HepG2 (cell line): ENCODE results near the gene CD72. TPM values are rescaled to one million over a fixed set of nuclear protein-coding genes. Genes with fewer than 3 reads are reported as not detected.

Experiments used
- ATAC-seq: fragments of 200-7000 bp; cut with Tn5 transposase; 3 replicates; pipeline ENCODE4 v1.9.1; 2020; ENCODE audit warnings: mild to moderate bottlenecking, moderate library complexity
- BruUV-seq: library from RNA; stranded (reverse); fragments of 400-500 nt; replicated peaks from 2 replicates; lab custom pipeline; 2021; lab: Mats Ljungman, UMichigan
- CTCF ChIA-PET: fragments of 300-600 bp; formaldehyde crosslinking; extraction: SDS; loops from one replicate; lab custom pipeline; 2021; ENCODE audit warnings: low total read pairs, inconsistent platforms, low intra/inter-chr PET ratio; lab: Yijun Ruan, JAX
- POLR2A ChIA-PET: fragments of 350-600 bp; sonication (Branson Sonifier 250); formaldehyde crosslinking; loops from one replicate; lab custom pipeline; 2020; ENCODE audit warnings: antibody characterized with exemption, inconsistent platforms; lab: Yijun Ruan, JAX
- DNase-seq: peaks from one replicate; pipeline ENCODE4 v3.0.0-alpha.2; 2015; ENCODE audit warnings: low spot score
- FAIRE-seq: peaks from 3 replicates; lab custom pipeline; 2011; peaks lifted over from hg19 to GRCh38; lab: Jason Lieb, UNC
- H2AFZ ChIP-seq: one replicate; pipeline ENCODE4 v1.6.1; 2011; ENCODE audit warnings: low read length, inconsistent platforms
- H3K27ac ChIP-seq: fragments of 300-600 bp; 3 replicates; pipeline ENCODE4 v1.8.0; 2011; ENCODE audit warnings: mixed run types, mild to moderate bottlenecking, mixed read lengths, low read length, inconsistent platforms; ENCODE audit not compliant: insufficient read depth; ENCODE audit errors: extremely low read length
- H3K27me3 ChIP-seq, 2 experiments: fragments of 200-600 bp in 1 of 2; 2 replicates in 1 of 2; 3 replicates in 1 of 2; pipeline versions ENCODE4 v1.6.0 to v1.8.0; 2011; ENCODE audit warnings: low read length in 2 of 2, mild to moderate bottlenecking in 2 of 2, moderate library complexity in 2 of 2, inconsistent platforms in 1 of 2; ENCODE audit not compliant: insufficient read depth in 2 of 2, control insufficient read depth in 1 of 2
- H3K36me3 ChIP-seq, 2 experiments: fragments of 200-600 bp in 1 of 2; replicated peaks in 1 of 2; 2 replicates in 1 of 2; 3 replicates in 1 of 2; pipeline versions ENCODE4 v1.5.1 to v1.8.0; 2011; ENCODE audit warnings: low read length in 2 of 2, inconsistent platforms in 1 of 2; ENCODE audit not compliant: insufficient read depth in 2 of 2, control insufficient read depth in 1 of 2
- H3K4me1 ChIP-seq: 2 replicates; pipeline ENCODE4 v1.5.1; 2012; ENCODE audit warnings: low read length, inconsistent platforms; ENCODE audit not compliant: insufficient read depth
- H3K4me2 ChIP-seq: 2 replicates; pipeline ENCODE4 v1.6.0; 2011; ENCODE audit warnings: low read depth, low read length, inconsistent platforms
- H3K4me3 ChIP-seq, 3 experiments: fragments of 200-600 bp in 1 of 3; sonication (generic), shearing (Covaris generic) in 1 of 3; replicated peaks in 1 of 3; 2 replicates each; pipeline ENCODE4 v1.5.1; 2011 to 2016; ENCODE audit warnings: low read length in 3 of 3, inconsistent platforms in 2 of 3, low read depth in 2 of 3, mild to moderate bottlenecking in 2 of 3, control low read depth in 1 of 3, mixed read lengths in 1 of 3; ENCODE audit not compliant: insufficient read depth in 1 of 3
- H3K79me2 ChIP-seq: one replicate; pipeline ENCODE4 v1.6.1; 2011; ENCODE audit warnings: low read length, inconsistent platforms; ENCODE audit not compliant: insufficient read depth
- H3K9ac ChIP-seq: 2 replicates; pipeline ENCODE4 v1.6.0; 2011; ENCODE audit warnings: mild to moderate bottlenecking, low read depth, low read length, inconsistent platforms; ENCODE audit not compliant: insufficient read depth
- H3K9me3 ChIP-seq: 2 replicates; pipeline ENCODE4 v1.5.1; 2012; ENCODE audit warnings: mild to moderate bottlenecking, low read length
- H4K20me1 ChIP-seq: 2 replicates; pipeline ENCODE4 v1.6.0; 2011; ENCODE audit warnings: inconsistent platforms, mild to moderate bottlenecking, low read length, moderate library complexity; ENCODE audit not compliant: insufficient read depth
- BRCA1 ChIP-seq: sonication (generic); formaldehyde crosslinking; IDR thresholded peaks from 2 replicates; pipeline ENCODE4 v1.4.0; 2020; ENCODE audit warnings: missing genetic modification reagents
- FOXK1 ChIP-seq: sonication (generic); formaldehyde crosslinking; IDR thresholded peaks from 2 replicates; pipeline ENCODE4 v1.4.0; 2020; ENCODE audit warnings: low read depth, missing genetic modification reagents, borderline replicate concordance
- GLI4 ChIP-seq: sonication (generic); formaldehyde crosslinking; IDR thresholded peaks from 2 replicates; pipeline ENCODE4 v1.5.1; 2020; ENCODE audit warnings: missing genetic modification reagents, mild to moderate bottlenecking, moderate library complexity, borderline replicate concordance
- GMEB2 ChIP-seq: IDR thresholded peaks from 2 replicates; pipeline ENCODE4 v1.6.1; 2016; ENCODE audit warnings: missing biosample characterization, missing genetic modification reagents, low read depth
- HINFP ChIP-seq: sonication (generic); formaldehyde crosslinking; IDR thresholded peaks from 2 replicates; pipeline ENCODE4 v1.4.0; 2020; ENCODE audit warnings: low read depth, mild to moderate bottlenecking, missing genetic modification reagents
- KDM2A ChIP-seq: sonication (generic); formaldehyde crosslinking; IDR thresholded peaks from 2 replicates; pipeline ENCODE4 v1.4.0; 2020; ENCODE audit warnings: low read depth, missing genetic modification reagents, borderline replicate concordance
- KDM4B ChIP-seq: sonication (generic); formaldehyde crosslinking; IDR thresholded peaks from 2 replicates; pipeline ENCODE4 v1.4.0; 2020; ENCODE audit warnings: missing genetic modification reagents
- LCORL ChIP-seq, 2 experiments: fragments of 450-650 bp in 1 of 2; sonication (generic) in 1 of 2; formaldehyde crosslinking in 1 of 2; IDR thresholded peaks; 2 replicates each; pipeline versions ENCODE4 v1.5.0 to v1.6.1; 2017 to 2020; ENCODE audit warnings: antibody characterized with exemption in 1 of 2, missing genetic modification reagents in 1 of 2
- NFKB2 ChIP-seq: sonication (generic); formaldehyde crosslinking; IDR thresholded peaks from 2 replicates; pipeline ENCODE4 v1.4.0; 2020; ENCODE audit warnings: missing genetic modification reagents, borderline replicate concordance
- ZFP37 ChIP-seq: sonication (generic); formaldehyde crosslinking; IDR thresholded peaks from 2 replicates; pipeline ENCODE4 v1.4.0; 2020; ENCODE audit warnings: missing genetic modification reagents, borderline replicate concordance
- ZHX2 ChIP-seq, 2 experiments: sonication (generic) in 1 of 2; formaldehyde crosslinking in 1 of 2; IDR thresholded peaks; 2 replicates each; pipeline versions ENCODE4 v1.6.1 to v1.9.0; 2014 to 2022; ENCODE audit warnings: antibody characterized with exemption in 1 of 2, borderline replicate concordance in 1 of 2, inconsistent platforms in 1 of 2, low read depth in 1 of 2, missing genetic modification reagents in 1 of 2
- ZNF383 ChIP-seq: sonication (generic); formaldehyde crosslinking; IDR thresholded peaks from 2 replicates; pipeline ENCODE4 v1.4.0; 2020; ENCODE audit warnings: missing genetic modification reagents, mild to moderate bottlenecking, borderline replicate concordance
- WGBS: methylation state at CpG from one replicate; pipeline ENCODE4 v1.1.6; 2017; ENCODE audit warnings: low lambda C conversion rate; 5-methylcytosine and 5-hydroxymethylcytosine counted together
- in situ Hi-C: cut with HindIII; loops from 2 replicates; pipeline ENCODE4 v1.10.0; 2017; ENCODE audit warnings: low pct_unique_long_range_greater_than_20kb; ENCODE audit not compliant: extremely low pct_ligation_motif_present
- intact Hi-C: fragments of 100-400 bp; cut with micrococcal nuclease; formaldehyde crosslinking; loops from one replicate; pipeline ENCODE4 v1.10.0; 2022; ENCODE audit not compliant: unreplicated experiment
- polyA plus RNA-seq, 8 experiments: library from polyadenylated mRNA; depleted of rRNA in 3 of 8; stranded (reverse) in 7 of 8; unstranded in 1 of 8; fragments of >200 nt; fragmentation: Illumina TruSeq in 4 of 8; extraction: Trizol in 4 of 8; gene quantifications; 2 replicates each; pipeline versions ENCODE4 v1.2.1 to v1.2.3, GENCODE V29; 2011 to 2016; ENCODE audit warnings: low read depth in 4 of 8, missing spikeins in 1 of 8, mixed read lengths in 1 of 8; ENCODE audit not compliant: insufficient read depth in 1 of 8
- total RNA-seq, 5 experiments: library from RNA; depleted of rRNA; stranded (reverse); fragments of >200 nt; fragmentation: Illumina TruSeq; extraction: Trizol; gene quantifications; 2 replicates each; pipeline ENCODE4 v1.2.3, GENCODE V29; 2016; ENCODE audit warnings: low read depth in 1 of 5
- TF ChIP-seq, protein P1 (sequence below): sonication (generic); formaldehyde crosslinking; IDR thresholded peaks from 2 replicates; pipeline ENCODE4 v1.4.0; 2020; ENCODE audit warnings: mild to moderate bottlenecking, low read depth, missing genetic modification reagents

The CD72 gene
- total and polyA plus RNA-seq, 2 of the 13 experiments (the other 11 are each of a cell fraction or from before 2014, with no cell fraction given) = 0.18 to 1.1 TPM

DNA sequence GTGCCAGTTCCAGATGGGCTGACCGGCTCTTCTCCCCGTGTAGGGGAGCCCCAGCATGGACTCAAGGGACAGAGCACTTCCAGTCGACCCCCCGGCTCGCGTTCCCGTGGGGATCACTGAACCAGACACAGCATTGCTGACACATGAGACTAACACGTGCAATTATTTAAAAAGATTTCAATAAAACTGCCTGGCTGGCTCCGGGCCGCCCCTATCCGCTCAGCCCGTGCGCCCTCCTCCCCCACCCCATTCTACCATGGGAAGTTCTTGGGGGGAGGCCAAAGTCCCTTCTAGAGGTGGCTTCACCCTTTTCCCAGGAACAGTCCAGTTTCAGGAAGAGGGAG is 8.4 kb downstream of the CD72 start:
- Histone ChIP-seq H3K27ac (no peak overlapping the region), H3K9me3 (no peaks in the 10 kb centered on the region), H3K4me3 (no peak overlapping the region), H3K4me1 (peaks cover 12% of the 10 kb centered on the region), H3K27me3 (peaks cover 0 to 12% of the 10 kb centered on the region in 2 experiments; a peak in 3 of 5 replicates), H4K20me1 (no peaks in the 10 kb centered on the region; the same call in 1 of the 2 replicates), H3K9ac (no peak overlapping the region), H2AFZ (no peak overlapping the region), H3K36me3 (peaks cover 3 to 14% of the 10 kb centered on the region in 2 experiments; a peak in 3 of 5 replicates), H3K4me2 (no peak overlapping the region), H3K79me2 (peaks cover 4% of the 10 kb centered on the region)
- in situ Hi-C loops = no loop called here
- ChIA-PET CTCF (no interaction called here), POLR2A (no interaction called here)
- DNase-seq (no peak), ATAC-seq (no peak), FAIRE-seq (no peak)
- no TSS peak for BruUV-seq
- WGBS = 97% methylated on average over 7 of the region's 13 CpGs
- intact Hi-C loops = no loop called here
- TF ChIP-seq KDM4B (CRISPR knock-in tag) (no peak), ZHX2 (IDR thresholded peaks at IDR 0.05; ENCODE audit: low read depth) (no peak), ZHX2 (CRISPR knock-in tag; IDR thresholded peaks at IDR 0.05; ENCODE audit: borderline replicate concordance) (no peak), KDM2A (CRISPR knock-in tag) (no peak), GLI4 (no peak), ZNF383 (CRISPR knock-in tag) (no peak), ZFP37 (no peak), GMEB2 (no peak), BRCA1 (CRISPR knock-in tag) (no peak), NFKB2 (CRISPR knock-in tag) (no peak), HINFP (CRISPR knock-in tag) (no peak), FOXK1 (CRISPR knock-in tag) (no peak), LCORL (IDR thresholded peaks at IDR 0.05) (no peak), LCORL (CRISPR knock-in tag; IDR thresholded peaks at IDR 0.05) (no peak)
- TF ChIP-seq, protein P1, sequence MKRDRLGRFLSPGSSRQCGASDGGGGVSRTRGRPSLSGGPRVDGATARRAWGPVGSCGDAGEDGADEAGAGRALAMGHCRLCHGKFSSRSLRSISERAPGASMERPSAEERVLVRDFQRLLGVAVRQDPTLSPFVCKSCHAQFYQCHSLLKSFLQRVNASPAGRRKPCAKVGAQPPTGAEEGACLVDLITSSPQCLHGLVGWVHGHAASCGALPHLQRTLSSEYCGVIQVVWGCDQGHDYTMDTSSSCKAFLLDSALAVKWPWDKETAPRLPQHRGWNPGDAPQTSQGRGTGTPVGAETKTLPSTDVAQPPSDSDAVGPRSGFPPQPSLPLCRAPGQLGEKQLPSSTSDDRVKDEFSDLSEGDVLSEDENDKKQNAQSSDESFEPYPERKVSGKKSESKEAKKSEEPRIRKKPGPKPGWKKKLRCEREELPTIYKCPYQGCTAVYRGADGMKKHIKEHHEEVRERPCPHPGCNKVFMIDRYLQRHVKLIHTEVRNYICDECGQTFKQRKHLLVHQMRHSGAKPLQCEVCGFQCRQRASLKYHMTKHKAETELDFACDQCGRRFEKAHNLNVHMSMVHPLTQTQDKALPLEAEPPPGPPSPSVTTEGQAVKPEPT (CRISPR knock-in tag) = no peak
